Measurements from ENCODE around the gene FBXW7.

FBXW7 gene

GRCh38 chr4:152380185-152380584, 155.7 kb downstream of the FBXW7 start:
- ATAC-seq = no peak
- TF ChIP-seq ZFP30 (CRISPR knock-in tag; IDR thresholded peaks at IDR 0.05) (no peak), CSDC2 (CRISPR knock-in tag; IDR thresholded peaks at IDR 0.05) (no peak), GLIS3 (CRISPR knock-in tag; IDR thresholded peaks at IDR 0.05) (no peak), POU6F1 (CRISPR knock-in tag; IDR thresholded peaks at IDR 0.05; ENCODE audit: borderline replicate concordance, low read depth) (no peak), TCF4 (CRISPR knock-in tag; IDR thresholded peaks at IDR 0.05; ENCODE audit: borderline replicate concordance) (no peak), RARB (CRISPR knock-in tag; IDR thresholded peaks at IDR 0.05) (no peak), ZNF8 (CRISPR knock-in tag; IDR thresholded peaks at IDR 0.05) (no peak), PPARA (CRISPR knock-in tag; IDR thresholded peaks at IDR 0.05; ENCODE audit: borderline replicate concordance) (no peak), OSR1 (CRISPR knock-in tag; IDR thresholded peaks at IDR 0.05) (no peak), ZC3H10 (CRISPR knock-in tag; IDR thresholded peaks at IDR 0.05) (no peak), BACH2 (CRISPR knock-in tag; IDR thresholded peaks at IDR 0.05; ENCODE audit: borderline replicate concordance) (no peak), ISL1 (CRISPR knock-in tag; IDR thresholded peaks at IDR 0.05) (no peak), ZNF565 (CRISPR knock-in tag; conservative IDR thresholded peaks at IDR 0.05; ENCODE audit: low read depth) (no peak), PATZ1 (CRISPR knock-in tag; IDR thresholded peaks at IDR 0.05; ENCODE audit: borderline replicate concordance) (no peak), ARNTL (CRISPR knock-in tag; IDR thresholded peaks at IDR 0.05; ENCODE audit: borderline replicate concordance, low read depth) (no peak)
- TF ChIP-seq, protein P1, sequence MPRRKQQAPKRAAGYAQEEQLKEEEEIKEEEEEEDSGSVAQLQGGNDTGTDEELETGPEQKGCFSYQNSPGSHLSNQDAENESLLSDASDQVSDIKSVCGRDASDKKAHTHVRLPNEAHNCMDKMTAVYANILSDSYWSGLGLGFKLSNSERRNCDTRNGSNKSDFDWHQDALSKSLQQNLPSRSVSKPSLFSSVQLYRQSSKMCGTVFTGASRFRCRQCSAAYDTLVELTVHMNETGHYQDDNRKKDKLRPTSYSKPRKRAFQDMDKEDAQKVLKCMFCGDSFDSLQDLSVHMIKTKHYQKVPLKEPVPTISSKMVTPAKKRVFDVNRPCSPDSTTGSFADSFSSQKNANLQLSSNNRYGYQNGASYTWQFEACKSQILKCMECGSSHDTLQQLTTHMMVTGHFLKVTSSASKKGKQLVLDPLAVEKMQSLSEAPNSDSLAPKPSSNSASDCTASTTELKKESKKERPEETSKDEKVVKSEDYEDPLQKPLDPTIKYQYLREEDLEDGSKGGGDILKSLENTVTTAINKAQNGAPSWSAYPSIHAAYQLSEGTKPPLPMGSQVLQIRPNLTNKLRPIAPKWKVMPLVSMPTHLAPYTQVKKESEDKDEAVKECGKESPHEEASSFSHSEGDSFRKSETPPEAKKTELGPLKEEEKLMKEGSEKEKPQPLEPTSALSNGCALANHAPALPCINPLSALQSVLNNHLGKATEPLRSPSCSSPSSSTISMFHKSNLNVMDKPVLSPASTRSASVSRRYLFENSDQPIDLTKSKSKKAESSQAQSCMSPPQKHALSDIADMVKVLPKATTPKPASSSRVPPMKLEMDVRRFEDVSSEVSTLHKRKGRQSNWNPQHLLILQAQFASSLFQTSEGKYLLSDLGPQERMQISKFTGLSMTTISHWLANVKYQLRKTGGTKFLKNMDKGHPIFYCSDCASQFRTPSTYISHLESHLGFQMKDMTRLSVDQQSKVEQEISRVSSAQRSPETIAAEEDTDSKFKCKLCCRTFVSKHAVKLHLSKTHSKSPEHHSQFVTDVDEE (CRISPR knock-in tag; IDR thresholded peaks at IDR 0.05) = no peak

- ATAC-seq = peak; percentile 31; the same call in 1 of the 3 replicates
- TF ChIP-seq, protein P1 (CRISPR knock-in tag; IDR thresholded peaks at IDR 0.05) = no peak
Measured at GRCh38 chr4:152374606-152375285, 161.1 kb downstream of the FBXW7 start.

DNA sequence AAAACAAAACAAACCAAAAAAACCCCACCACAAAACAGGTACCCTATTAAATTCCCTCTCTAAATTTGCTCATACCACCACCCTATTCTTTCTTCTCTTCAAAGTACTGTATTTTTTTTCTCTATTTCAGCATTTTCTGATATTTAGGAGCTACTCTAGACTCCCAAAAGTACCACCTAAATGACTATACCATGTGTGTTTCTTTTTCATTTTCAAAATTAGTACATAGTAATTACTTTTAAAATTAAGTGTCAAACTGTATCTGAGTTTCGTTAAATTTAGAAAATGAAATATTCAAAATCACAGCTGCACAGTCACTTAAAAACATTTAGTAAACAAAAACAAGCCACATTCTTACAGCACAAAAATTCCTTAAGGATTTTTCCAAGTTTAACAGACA, 161.7 kb downstream of the FBXW7 start:
- no peak for TF ChIP-seq TCF4 (CRISPR knock-in tag; IDR thresholded peaks at IDR 0.05; ENCODE audit: borderline replicate concordance)
- no peak for TF ChIP-seq ZNF8 (CRISPR knock-in tag; IDR thresholded peaks at IDR 0.05)
- TF ChIP-seq CSRNP3 (CRISPR knock-in tag; IDR thresholded peaks at IDR 0.05) = no peak
- TF ChIP-seq, protein P1 (CRISPR knock-in tag; IDR thresholded peaks at IDR 0.05) = no peak
- no peak for TF ChIP-seq CSDC2 (CRISPR knock-in tag; IDR thresholded peaks at IDR 0.05)
- TF ChIP-seq POU6F1 (CRISPR knock-in tag; IDR thresholded peaks at IDR 0.05; ENCODE audit: borderline replicate concordance, low read depth) = no peak
- no peak for TF ChIP-seq ZFP3 (CRISPR knock-in tag; IDR thresholded peaks at IDR 0.05)
- no peak for TF ChIP-seq ARNTL (CRISPR knock-in tag; IDR thresholded peaks at IDR 0.05; ENCODE audit: borderline replicate concordance, low read depth)
- no peak for TF ChIP-seq ZNF70 (CRISPR knock-in tag; IDR thresholded peaks at IDR 0.05)
- TF ChIP-seq SNAI2 (CRISPR knock-in tag; IDR thresholded peaks at IDR 0.05) = no peak
- TF ChIP-seq ISL1 (CRISPR knock-in tag; IDR thresholded peaks at IDR 0.05) = no peak
- TF ChIP-seq PPARA (CRISPR knock-in tag; IDR thresholded peaks at IDR 0.05; ENCODE audit: borderline replicate concordance) = no peak
- TF ChIP-seq ESRRG (CRISPR knock-in tag; IDR thresholded peaks at IDR 0.05) = no peak
- no peak for TF ChIP-seq BACH2 (CRISPR knock-in tag; IDR thresholded peaks at IDR 0.05; ENCODE audit: borderline replicate concordance)
- TF ChIP-seq GLIS3 (CRISPR knock-in tag; IDR thresholded peaks at IDR 0.05) = no peak

More for the DNA sequence above, 161.7 kb downstream of the FBXW7 start:
- no peak for ATAC-seq
